Embryonic facial prominence (tissue), 1 donor: ENCODE data around the gene RDH13.
"Not testable (repeated sequence)": the region's sequence is repeated elsewhere in the genome, so short reads cannot be mapped to it uniquely, and the experiment has no call there.

Source experiments
- DNase-seq: peaks from one replicate; pipeline ENCODE4 v3.0.0-alpha.2; 2016; ENCODE audit errors: extremely low spot score

Gene RDH13

DNA sequence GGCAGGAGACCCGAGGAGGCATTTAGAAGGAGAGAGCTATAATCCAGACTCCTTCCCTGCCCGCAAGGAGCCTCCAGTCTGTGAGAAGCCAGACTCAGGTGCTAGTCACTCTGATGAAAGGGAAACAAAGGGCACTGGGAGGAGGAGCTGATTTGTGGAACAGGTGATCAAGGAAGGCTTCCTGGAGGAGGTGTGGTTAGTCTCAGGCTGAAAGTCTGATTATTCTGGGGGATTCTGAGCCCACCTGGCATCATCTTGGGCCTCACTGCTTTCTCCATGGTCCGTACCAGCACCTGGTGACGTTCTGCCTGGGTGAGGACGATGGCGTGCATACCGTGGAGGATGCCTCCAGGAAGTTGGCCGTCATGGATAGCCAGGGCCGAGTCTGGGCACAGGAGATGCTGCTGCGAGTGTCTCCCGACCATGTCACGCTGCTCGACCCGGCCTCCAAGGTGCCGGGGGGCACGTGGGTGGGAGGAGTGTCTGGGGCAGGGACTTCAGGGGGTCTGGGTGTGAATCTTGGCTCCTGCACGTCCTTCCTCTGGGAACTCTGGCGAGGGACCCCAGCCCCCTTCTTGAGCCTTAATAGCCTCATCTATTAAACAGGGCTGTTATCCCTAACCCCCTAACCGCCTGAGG lies 16.6 kb upstream of the RDH13 start:
- DNase-seq: no peak

DNA sequence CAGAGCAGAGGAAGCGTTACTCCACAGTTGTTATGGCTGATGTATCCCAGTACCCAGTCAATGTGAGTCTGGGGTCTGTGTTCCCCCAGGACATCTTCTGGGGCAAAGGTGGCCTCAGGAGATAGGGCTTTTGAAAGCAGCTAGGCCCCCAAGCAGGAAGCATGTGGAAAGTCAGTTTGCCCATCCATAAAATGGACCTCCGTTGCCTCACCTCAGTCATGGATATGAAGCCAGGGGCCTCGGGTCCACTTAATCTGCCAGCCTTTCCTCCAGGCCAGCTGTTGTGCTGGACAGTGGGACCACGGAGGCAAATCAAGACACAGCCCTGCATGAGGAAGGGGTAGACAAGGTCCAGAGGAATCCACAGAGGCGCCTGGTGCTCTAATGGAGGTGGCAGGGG lies 16.0 kb upstream of the RDH13 start:
- no peak for DNase-seq

GRCh38 chr19:55077106-55077505 lies 14.2 kb upstream of the RDH13 start:
- DNase-seq: no peak

DNA sequence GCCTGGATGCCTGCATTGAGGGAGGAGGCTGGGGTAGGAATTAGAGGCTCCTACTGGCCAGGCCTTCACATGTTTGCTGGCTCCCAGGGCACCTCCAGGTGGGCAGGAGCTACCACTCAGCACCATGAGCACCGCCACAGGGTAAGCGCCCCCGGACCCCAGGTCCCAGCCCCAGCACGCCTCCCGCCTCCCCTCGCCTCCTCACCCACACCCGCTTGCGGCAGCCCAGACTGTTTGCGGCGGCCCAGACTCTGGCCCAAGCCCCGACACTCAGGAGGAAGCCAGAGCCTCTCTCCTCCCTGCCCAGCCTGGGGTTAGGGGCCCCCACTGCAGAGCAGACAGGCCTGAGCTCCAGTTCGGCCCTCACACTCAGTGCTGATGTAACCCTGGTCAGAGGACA lies 13.4 kb upstream of the RDH13 start:
- no peak for DNase-seq

DNA sequence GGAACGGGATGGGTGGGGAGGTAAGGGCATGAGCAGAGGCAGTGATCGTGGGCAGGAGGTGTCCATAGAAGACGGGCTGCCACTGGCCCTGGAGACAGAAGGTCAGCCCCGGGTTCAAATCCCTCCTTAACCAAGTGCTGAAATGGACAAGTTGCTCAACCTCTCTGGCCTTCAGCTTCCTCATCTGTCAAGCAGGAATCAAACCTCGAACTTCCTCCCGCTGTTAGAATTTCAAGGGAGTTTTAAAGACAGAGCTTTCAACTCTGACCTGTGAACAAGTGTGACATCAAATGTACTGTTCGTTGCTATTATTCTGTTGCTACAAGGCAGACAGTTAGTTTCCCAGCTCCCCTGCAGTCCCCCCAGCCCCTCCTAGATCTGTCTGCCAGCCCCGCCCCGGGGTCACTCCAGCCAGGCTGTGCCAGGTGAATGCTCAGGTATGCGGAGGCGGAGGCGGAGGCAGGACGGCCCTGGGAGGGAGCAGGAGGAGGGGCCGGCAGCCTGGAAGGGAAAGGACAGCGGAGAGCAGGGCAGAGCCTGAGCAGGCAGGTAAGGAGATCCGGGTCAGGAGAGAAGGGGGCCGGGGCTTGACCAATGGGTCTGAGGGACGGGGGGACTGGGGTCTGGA lies 12.5 kb upstream of the RDH13 start, which contains the start of gene EPS8L1:
Gene EPS8L1 (plus strand): TSS at position 499 of the 628 bp plus-strand sequence. CDS start 576 bp downstream, outside the sequence.
- DNase-seq: no peak

- DNase-seq: no peak
Observed at GRCh38 chr19:55071913-55072312, 9.0 kb upstream of the RDH13 start.

DNA sequence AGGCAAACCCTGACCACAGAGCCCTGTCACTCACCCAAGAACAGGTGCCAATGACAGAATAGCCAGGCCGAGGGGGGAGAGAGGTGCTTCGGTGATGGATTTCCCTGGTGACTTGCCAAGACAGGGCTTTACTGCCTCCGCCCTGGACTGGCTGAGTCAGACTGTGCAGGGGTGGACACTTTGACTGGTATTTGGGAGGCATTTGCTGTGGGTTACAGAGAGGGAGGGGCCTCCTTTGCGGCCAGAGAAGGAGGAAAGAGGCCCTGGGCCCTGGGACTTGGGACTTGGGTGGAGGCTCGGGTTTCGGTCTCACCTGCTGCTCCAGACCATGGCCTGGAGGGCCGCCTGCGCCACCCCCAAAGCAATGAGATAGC lies 8.2 kb upstream of the RDH13 start:
- DNase-seq: no peak

DNA sequence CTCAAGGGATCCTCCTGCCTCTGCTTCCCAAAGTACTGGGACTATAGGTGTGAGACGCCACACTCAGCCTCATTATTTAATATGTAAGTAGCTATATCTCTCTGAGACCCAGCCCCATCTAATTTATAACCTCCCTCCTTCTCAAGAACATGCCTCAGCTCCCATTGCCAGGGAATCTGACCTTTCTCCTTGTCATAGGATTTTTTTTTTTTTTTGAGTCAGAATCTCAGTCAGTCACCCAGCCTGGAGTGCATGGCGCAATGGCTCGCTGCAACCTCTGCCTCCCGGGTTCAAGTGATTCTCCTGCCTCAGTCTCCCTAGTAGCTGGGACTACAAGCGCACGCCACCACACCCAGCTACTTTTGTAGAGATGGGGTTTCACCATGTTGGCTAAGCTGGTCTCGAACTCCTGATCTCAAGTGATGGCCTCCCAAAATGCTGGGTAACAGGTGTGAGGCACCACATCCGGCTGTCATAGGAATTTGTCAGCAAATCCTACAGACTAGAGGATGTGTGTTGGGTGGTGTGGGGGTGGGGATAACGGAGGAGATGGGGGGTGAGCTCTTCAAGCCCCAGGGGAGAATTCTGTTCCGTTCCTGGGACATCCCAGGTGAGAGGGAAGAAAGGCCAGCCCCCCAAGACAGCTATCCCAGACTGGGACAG lies 7.6 kb upstream of the RDH13 start:
- DNase-seq: no peak

GRCh38 chr19:55069865-55070197 lies 6.9 kb upstream of the RDH13 start:
- no peak for DNase-seq

DNA sequence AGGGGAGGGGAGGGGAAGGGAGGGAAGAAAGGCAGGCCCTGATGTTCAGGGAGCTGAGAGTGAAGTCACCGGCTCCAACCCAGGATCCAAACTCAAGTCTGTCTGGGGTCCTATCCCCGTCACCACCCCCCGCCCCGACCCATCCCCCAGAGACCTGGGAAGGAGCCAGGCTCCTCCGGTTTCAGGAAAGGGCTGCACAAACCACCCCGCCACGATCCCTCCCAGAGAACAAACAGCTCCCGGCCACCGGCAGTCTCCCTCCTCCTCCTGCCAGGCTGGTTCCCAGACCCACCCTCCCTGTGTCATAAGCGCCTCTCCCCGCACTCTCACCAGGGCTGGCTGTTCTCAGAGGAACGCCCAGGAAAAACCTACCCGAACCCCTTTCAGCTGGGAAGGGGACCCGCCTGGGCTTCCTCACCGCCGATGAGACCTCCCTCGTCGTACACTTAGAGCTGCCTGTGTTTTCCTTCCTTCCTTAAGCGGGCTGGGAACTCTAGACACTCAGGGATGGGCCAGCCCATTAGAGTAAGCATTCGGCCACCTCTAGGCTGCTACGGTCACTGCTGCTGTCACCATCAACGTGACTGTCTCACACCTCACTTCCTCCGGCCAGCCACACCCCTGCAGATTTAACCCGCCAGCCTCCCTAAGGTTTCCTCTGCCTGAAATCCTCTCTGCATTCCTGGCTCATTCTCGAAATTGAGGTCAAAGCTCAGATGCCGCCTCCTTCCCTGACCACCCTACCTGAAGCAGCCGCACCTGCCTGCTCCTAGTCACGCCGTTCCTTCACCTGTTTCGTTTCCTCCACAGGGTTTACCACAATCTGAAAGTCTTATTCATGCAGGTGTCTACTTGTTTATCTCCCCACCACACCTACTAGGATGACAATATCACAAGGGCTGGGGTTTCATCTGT lies 6.3 kb upstream of the RDH13 start:
- DNase-seq: no peak

- no peak for DNase-seq
Observed at GRCh38 chr19:55067869-55068268, 4.9 kb upstream of the RDH13 start.

DNA sequence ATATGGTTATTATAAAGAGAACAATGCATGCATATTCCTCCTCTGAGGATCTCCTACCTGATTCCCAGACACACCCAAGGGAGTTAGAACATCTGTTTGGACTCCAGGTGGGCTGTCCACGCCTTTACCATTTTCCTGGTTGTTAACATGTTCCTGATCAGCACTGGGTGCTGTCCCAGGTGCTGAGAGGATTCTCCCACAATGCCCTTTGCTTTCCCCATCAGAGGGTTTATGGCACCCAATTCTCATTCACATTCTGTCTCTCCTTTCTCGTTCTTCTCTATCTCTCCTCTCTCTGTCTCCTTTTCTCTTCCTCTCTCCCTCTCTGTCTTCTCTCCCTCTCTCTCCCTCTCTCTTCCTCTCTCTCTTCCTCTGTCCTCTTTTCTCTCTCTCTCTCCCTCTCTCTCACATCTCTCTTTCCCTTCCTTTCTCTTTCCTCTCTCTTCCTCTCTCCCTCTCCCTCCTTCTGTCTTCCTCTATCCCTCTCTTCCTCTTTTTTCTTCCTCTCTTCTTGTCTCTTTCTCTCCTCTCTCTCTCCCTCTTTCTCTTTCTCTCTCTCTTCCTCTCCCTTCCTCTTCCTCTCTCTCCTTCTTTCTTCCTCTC lies 3.3 kb upstream of the RDH13 start:
- DNase-seq: no peak

GRCh38 chr19:55065516-55065915 lies 2.6 kb upstream of the RDH13 start:
- DNase-seq: not testable (repeated sequence)

DNA sequence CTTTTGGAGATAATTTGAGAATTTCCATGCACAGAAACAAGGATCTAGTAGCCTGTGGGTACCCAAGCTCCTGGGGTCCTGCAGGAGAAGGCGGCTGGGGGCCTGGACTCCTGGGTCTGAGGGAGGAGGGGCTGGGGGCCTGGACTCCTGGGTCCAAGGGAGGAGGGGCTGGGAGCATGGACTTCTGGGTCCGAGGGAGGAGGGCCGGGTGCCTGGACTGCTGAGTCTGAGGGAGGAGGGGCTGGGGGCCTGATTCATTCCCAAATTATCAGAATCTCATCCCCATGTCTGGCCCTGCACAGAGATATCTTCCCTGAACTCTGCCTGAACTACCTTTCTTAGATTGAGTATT lies 520 bp upstream of the RDH13 start:
- DNase-seq: no peak

DNA sequence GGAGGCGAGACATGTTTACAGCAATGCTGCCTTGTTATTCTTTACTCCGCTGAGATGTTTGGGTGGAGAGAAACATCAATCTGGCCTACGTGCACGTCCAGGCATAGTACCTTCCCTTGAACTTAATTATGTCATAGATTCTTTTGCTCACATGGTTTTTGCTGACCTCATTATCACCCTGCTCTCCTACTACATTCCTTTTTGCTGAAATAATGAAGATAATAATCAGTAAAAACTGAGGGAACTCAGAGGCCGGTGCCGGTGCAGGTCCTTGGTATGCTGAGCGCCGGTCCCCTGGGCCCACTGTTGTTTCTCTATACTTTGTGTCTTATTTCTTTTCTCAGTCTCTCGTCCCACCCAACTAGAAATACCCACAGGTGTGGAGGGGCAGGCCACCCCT lies 2.7 kb downstream of the RDH13 start:
- DNase-seq: not testable (repeated sequence)

DNA sequence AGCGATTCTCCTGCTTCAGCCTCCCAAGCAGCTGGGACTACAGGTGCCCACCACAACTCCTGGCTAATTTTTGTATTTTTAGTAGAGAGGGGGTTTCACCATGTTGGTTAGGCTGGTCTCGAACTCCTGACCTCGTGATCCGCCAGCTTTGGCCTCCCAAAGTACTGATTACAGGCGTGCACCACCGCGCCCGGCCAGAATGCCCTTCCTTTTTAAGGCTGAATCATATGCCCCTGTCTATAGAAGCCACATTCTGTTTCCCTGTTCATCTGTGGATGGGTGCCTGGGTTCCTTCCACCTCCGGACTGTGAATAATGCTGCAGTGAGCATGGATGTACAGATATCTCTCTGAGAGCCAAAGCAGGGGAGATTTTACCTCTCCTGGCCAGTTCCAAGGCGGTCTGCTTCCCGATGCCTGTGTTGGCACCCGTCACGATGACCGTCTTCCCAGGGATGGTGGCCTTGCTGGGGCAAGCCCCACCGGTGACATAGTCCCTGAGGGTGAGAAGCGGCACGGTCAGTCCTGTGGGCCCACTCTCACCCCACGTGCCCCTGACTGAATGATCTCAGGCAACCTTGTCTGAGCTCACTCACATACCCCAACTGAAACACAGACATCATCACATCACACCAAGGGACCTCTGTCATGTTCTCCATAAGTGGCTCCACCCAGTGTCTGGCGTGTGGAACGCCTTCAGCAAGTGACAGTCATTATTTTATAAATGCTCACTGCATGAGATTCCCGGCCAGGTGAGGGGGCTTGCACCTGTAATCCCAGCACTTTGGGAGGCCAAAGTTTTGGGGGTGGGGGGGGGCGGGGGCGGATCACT lies 4.0 kb downstream of the RDH13 start:
- no peak for DNase-seq

GRCh38 chr19:55056827-55057226 lies 6.1 kb downstream of the RDH13 start:
- no peak for DNase-seq

GRCh38 chr19:55053735-55054134 lies 9.2 kb downstream of the RDH13 start:
- DNase-seq: no peak

GRCh38 chr19:55050749-55051532 lies 12.0 kb downstream of the RDH13 start:
- DNase-seq: no peak

GRCh38 chr19:55048446-55048845 lies 14.5 kb downstream of the RDH13 start:
- DNase-seq: no peak
